Trophoblast cell (in vitro differentiated cells and primary cell): ENCODE results near the gene CLCN5.
A peak's percentile ranks its signal among the peaks of the same experiment; 100 is the strongest.

Source experiments
- DNase-seq, 2 donors: peaks; one replicate each; pipeline ENCODE4 v3.0.0-alpha.2; 2016
- H2AFZ ChIP-seq: 2 replicates; pipeline ENCODE4 v1.6.1; 2013; ENCODE audit warnings: low read length, moderate library complexity, mild to moderate bottlenecking; ENCODE audit not compliant: insufficient read depth, poor library complexity
- H2AK5ac ChIP-seq: 2 replicates; pipeline ENCODE4 v1.6.1; 2013; ENCODE audit warnings: mild to moderate bottlenecking, low read length
- H2BK120ac ChIP-seq: 2 replicates; pipeline ENCODE4 v1.6.1; 2013; ENCODE audit warnings: low read length, mild to moderate bottlenecking, moderate library complexity; ENCODE audit not compliant: insufficient read depth, poor library complexity
- H2BK12ac ChIP-seq: 2 replicates; pipeline ENCODE4 v1.6.1; 2013; ENCODE audit warnings: mild to moderate bottlenecking, low read length, moderate library complexity
- H2BK5ac ChIP-seq: 2 replicates; pipeline ENCODE4 v1.6.1; 2013; ENCODE audit warnings: low read length, low read depth, moderate library complexity, mild to moderate bottlenecking; ENCODE audit not compliant: poor library complexity
- H3K14ac ChIP-seq: 2 replicates; pipeline ENCODE4 v1.6.1; 2013; ENCODE audit warnings: mild to moderate bottlenecking, low read length
- H3K18ac ChIP-seq: 2 replicates; pipeline ENCODE4 v1.6.1; 2013; ENCODE audit warnings: mild to moderate bottlenecking, low read length
- H3K23ac ChIP-seq: 2 replicates; pipeline ENCODE4 v1.6.1; 2013; ENCODE audit warnings: low read length
- H3K27ac ChIP-seq: 2 replicates; pipeline ENCODE4 v1.5.1; 2013; ENCODE audit warnings: low read depth, mild to moderate bottlenecking, inconsistent platforms, low read length, moderate library complexity
- H3K27me3 ChIP-seq: 2 replicates; pipeline ENCODE4 v1.6.1; 2013; ENCODE audit warnings: inconsistent platforms, mild to moderate bottlenecking, low read length, moderate library complexity; ENCODE audit not compliant: insufficient read depth
- H3K36me3 ChIP-seq, 2 experiments: 1 replicate in 1 of 2; 2 replicates in 1 of 2; pipeline ENCODE4 v1.6.1; 2013; ENCODE audit warnings: low read length in 2 of 2, mild to moderate bottlenecking in 2 of 2, moderate library complexity in 1 of 2; ENCODE audit not compliant: insufficient read depth in 2 of 2, control insufficient read depth in 1 of 2
- H3K4ac ChIP-seq: 2 replicates; pipeline ENCODE4 v1.6.1; 2013; ENCODE audit warnings: low read depth, mild to moderate bottlenecking, low read length, moderate library complexity
- H3K4me1 ChIP-seq, 2 experiments: 1 replicate in 1 of 2; 2 replicates in 1 of 2; pipeline ENCODE4 v1.6.1; 2013; ENCODE audit warnings: low read length in 2 of 2, mild to moderate bottlenecking in 2 of 2, moderate library complexity in 1 of 2; ENCODE audit not compliant: insufficient read depth in 2 of 2, control insufficient read depth in 1 of 2
- H3K4me2 ChIP-seq: 2 replicates; pipeline ENCODE4 v1.6.1; 2013; ENCODE audit warnings: inconsistent platforms, mild to moderate bottlenecking, low read length, moderate library complexity
- H3K4me3 ChIP-seq: 2 replicates; pipeline ENCODE4 v1.5.1; 2013; ENCODE audit warnings: mild to moderate bottlenecking, low read depth, low read length, inconsistent platforms
- H3K79me1 ChIP-seq: one replicate; pipeline ENCODE4 v1.6.1; 2013; ENCODE audit warnings: low read length
- H3K79me2 ChIP-seq: 2 replicates; pipeline ENCODE4 v1.6.1; 2013; ENCODE audit warnings: low read length, mild to moderate bottlenecking; ENCODE audit not compliant: control insufficient read depth, insufficient read depth, poor library complexity
- H3K9ac ChIP-seq: 2 replicates; pipeline ENCODE4 v1.6.1; 2013; ENCODE audit warnings: mild to moderate bottlenecking, low read length
- H3K9me3 ChIP-seq: 2 replicates; pipeline ENCODE4 v1.6.1; 2013; ENCODE audit warnings: low read depth, mild to moderate bottlenecking, control low read depth, inconsistent platforms, low read length; ENCODE audit not compliant: insufficient read depth
- H4K12ac ChIP-seq: 2 replicates; pipeline ENCODE4 v1.6.1; 2013; ENCODE audit warnings: low read depth, mild to moderate bottlenecking, low read length, moderate library complexity
- H4K8ac ChIP-seq: 2 replicates; pipeline ENCODE4 v1.6.1; 2013; ENCODE audit warnings: low read depth, mild to moderate bottlenecking, low read length, moderate library complexity
- H4K91ac ChIP-seq: one replicate; pipeline ENCODE4 v1.6.1; 2013; ENCODE audit warnings: low read depth, mild to moderate bottlenecking, low read length, moderate library complexity
- WGBS: extraction: QIAGEN DNeasy Blood & Tissue Kit; methylation state at CpG from one replicate; pipeline ENCODE4 v1.1.7; 2013; ENCODE audit warnings: missing lambda C conversion rate; ENCODE audit not compliant: insufficient read length, insufficient coverage; ENCODE audit errors: extremely low coverage; 5-methylcytosine and 5-hydroxymethylcytosine counted together

Gene CLCN5

GRCh38 chrX:49956313-49956712 is 33.9 kb downstream of the CLCN5 start:
- Histone ChIP-seq H2AK5ac (no peak overlapping the region), H3K18ac (no peak overlapping the region), H3K9ac (no peak overlapping the region), H4K91ac (no peak overlapping the region), H3K14ac (no peak overlapping the region), H3K27me3 (no peaks in the 10 kb centered on the region), H4K8ac (no peak overlapping the region), H3K23ac (no peak overlapping the region), H3K9me3 (no peaks in the 10 kb centered on the region), H2BK120ac (no peak overlapping the region), H2BK5ac (no peak overlapping the region), H2AFZ (no peak overlapping the region), H2BK12ac (no peak overlapping the region), H3K79me2 (no peaks in the 10 kb centered on the region), H3K36me3 (no peaks in the 10 kb centered on the region), H3K4me2 (no peak overlapping the region), H3K79me1 (no peaks in the 10 kb centered on the region), H3K4me1 (peaks cover 0 to 1% of the 10 kb centered on the region in 2 experiments), H3K4me3 (no peak overlapping the region), H4K12ac (no peak overlapping the region), H3K4ac (no peak overlapping the region), H3K27ac (no peak overlapping the region)
- peak; percentile 7 to 72 for DNase-seq
- WGBS, result no CpG with 5 or more reads among the region's 2 CpGs

- Histone ChIP-seq H2BK120ac (no peak overlapping the region), H3K23ac (no peak overlapping the region), H2BK5ac (no peak overlapping the region), H4K12ac (no peak overlapping the region), H3K4me2 (no peak overlapping the region), H3K14ac (no peak overlapping the region), H3K9me3 (no peaks in the 10 kb centered on the region), H4K91ac (no peak overlapping the region), H2AK5ac (no peak overlapping the region), H2BK12ac (no peak overlapping the region), H3K18ac (no peak overlapping the region), H3K36me3 (peaks cover 0 to 3% of the 10 kb centered on the region in 2 experiments), H4K8ac (no peak overlapping the region), H3K27me3 (no peaks in the 10 kb centered on the region), H2AFZ (no peak overlapping the region), H3K27ac (no peak overlapping the region), H3K4me1 (peaks cover 0 to 1% of the 10 kb centered on the region in 2 experiments), H3K79me2 (no peaks in the 10 kb centered on the region), H3K4me3 (no peak overlapping the region), H3K79me1 (no peaks in the 10 kb centered on the region), H3K9ac (no peak overlapping the region), H3K4ac (no peak overlapping the region)
- no CpG with 5 or more reads among the region's 4 CpGs for WGBS
- no peak for DNase-seq
These were observed 36.5 kb downstream of the CLCN5 start for GRCh38 chrX:49958727-49959485.

DNA sequence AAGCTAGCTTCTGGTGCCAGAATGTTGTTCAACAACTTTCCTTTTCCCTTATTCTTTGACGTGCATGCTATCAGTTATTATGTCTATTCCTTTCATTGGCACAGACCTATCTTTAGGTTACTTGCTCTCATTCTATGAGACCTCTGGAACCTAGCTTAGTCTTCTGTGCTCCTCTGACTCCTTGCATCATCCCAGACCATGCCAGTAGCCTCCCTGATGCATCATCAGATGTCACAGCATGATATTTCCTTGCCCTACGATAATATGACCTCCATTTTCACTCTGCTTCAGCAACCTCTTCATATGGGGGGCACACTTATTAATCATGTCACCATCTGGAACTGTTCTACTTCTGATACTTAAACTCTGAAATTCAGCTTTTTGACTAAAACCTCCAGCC is 37.2 kb downstream of the CLCN5 start:
- Histone ChIP-seq H4K8ac (no peak overlapping the region), H2BK120ac (no peak overlapping the region), H4K91ac (no peak overlapping the region), H3K23ac (no peak overlapping the region), H2AFZ (no peak overlapping the region), H3K9ac (no peak overlapping the region), H2BK5ac (no peak overlapping the region), H3K27me3 (no peaks in the 10 kb centered on the region), H3K79me2 (no peaks in the 10 kb centered on the region), H3K4ac (no peak overlapping the region), H3K4me1 (peaks cover 0 to 1% of the 10 kb centered on the region in 2 experiments), H3K4me2 (no peak overlapping the region), H3K36me3 (peaks cover 0 to 3% of the 10 kb centered on the region in 2 experiments), H2BK12ac (no peak overlapping the region), H3K79me1 (no peaks in the 10 kb centered on the region), H4K12ac (no peak overlapping the region), H3K18ac (no peak overlapping the region), H2AK5ac (no peak overlapping the region), H3K27ac (no peak overlapping the region), H3K14ac (no peak overlapping the region), H3K9me3 (no peaks in the 10 kb centered on the region), H3K4me3 (no peak overlapping the region)
- DNase-seq, result no peak
- no CpG with 5 or more reads among the region's 2 CpGs for WGBS

- H4K8ac ChIP-seq, result no peak overlapping the region
- no peak overlapping the region for H4K91ac ChIP-seq
- no peak overlapping the region for H3K9ac ChIP-seq
- no peak overlapping the region for H3K4me2 ChIP-seq
- DNase-seq, result no peak
- H3K14ac ChIP-seq, result no peak overlapping the region
- no peak overlapping the region for H2AK5ac ChIP-seq
- H2AFZ ChIP-seq, result no peak overlapping the region
- H2BK5ac ChIP-seq, result no peak overlapping the region
- H3K27me3 ChIP-seq, result no peaks in the 10 kb centered on the region
- no peak overlapping the region for H3K23ac ChIP-seq
- H3K27ac ChIP-seq, result no peak overlapping the region
- no peak overlapping the region for H4K12ac ChIP-seq
- no CpG with 5 or more reads among the region's 1 CpG for WGBS
- H3K18ac ChIP-seq, result no peak overlapping the region
- H2BK120ac ChIP-seq, result no peak overlapping the region
- H3K4ac ChIP-seq, result no peak overlapping the region
- H3K36me3 ChIP-seq, result peaks cover 0 to 3% of the 10 kb centered on the region in 2 experiments
- H2BK12ac ChIP-seq, result no peak overlapping the region
- no peak overlapping the region for H3K4me3 ChIP-seq
- H3K79me1 ChIP-seq, result no peaks in the 10 kb centered on the region
- no peaks in the 10 kb centered on the region for H3K79me2 ChIP-seq
- H3K4me1 ChIP-seq, result no peaks in the 10 kb centered on the region
- no peaks in the 10 kb centered on the region for H3K9me3 ChIP-seq
These were observed 37.7 kb downstream of the CLCN5 start for GRCh38 chrX:49960061-49960460.
